HCT116 (cell line): ENCODE results near the gene CDC14A.
"Not testable (repeated sequence)": the region's sequence is repeated elsewhere in the genome, so short reads cannot be mapped to it uniquely, and the experiment has no call there.

ENCODE experiments used
- ELF1 ChIP-seq: IDR thresholded peaks from 2 replicates; pipeline ENCODE4 v1.6.1; 2012; ENCODE audit warnings: low read depth, borderline replicate concordance
- EZH2 ChIP-seq: fragments of 200-600 bp; sonication (generic); IDR thresholded peaks from 2 replicates; pipeline ENCODE4 v1.6.1; 2017; ENCODE audit warnings: antibody characterized with exemption, mixed run types
- EZH2phosphoT487 ChIP-seq: fragments of 200-600 bp; IDR thresholded peaks from 2 replicates; pipeline ENCODE4 v1.6.1; 2018; ENCODE audit warnings: antibody characterized with exemption, borderline replicate concordance
- FOSL1 ChIP-seq: IDR thresholded peaks from 2 replicates; pipeline ENCODE4 v1.6.1; 2012; ENCODE audit warnings: low read depth
- POLR2A ChIP-seq: IDR thresholded peaks from 2 replicates; pipeline ENCODE4 v1.7.0; 2011; ENCODE audit warnings: borderline replicate concordance; ENCODE audit not compliant: insufficient read depth, insufficient read length; ENCODE audit errors: extremely low read depth
- POLR2AphosphoS5 ChIP-seq: IDR thresholded peaks from 2 replicates; pipeline ENCODE4 v1.6.1; 2011; ENCODE audit warnings: mild to moderate bottlenecking, low read depth, low read length, moderate library complexity
- RAD21 ChIP-seq: IDR thresholded peaks from 2 replicates; pipeline ENCODE4 v1.6.1; 2012; ENCODE audit warnings: low read depth, mild to moderate bottlenecking
- SRF ChIP-seq: IDR thresholded peaks from 2 replicates; pipeline ENCODE4 v1.6.1; 2012; ENCODE audit warnings: low read depth
- ZBTB33 ChIP-seq: IDR thresholded peaks from 2 replicates; pipeline ENCODE4 v1.6.1; 2011; ENCODE audit warnings: mild to moderate bottlenecking, low read length, moderate library complexity; ENCODE audit not compliant: insufficient replicate concordance; ENCODE audit errors: extremely low read depth
- ZFX ChIP-seq: fragments of 450-650 bp; IDR thresholded peaks from 2 replicates; pipeline ENCODE4 v1.6.1; 2017
- ZNF274 ChIP-seq: fragments of 200-500 bp; sonication (Bioruptor generic); IDR thresholded peaks from 2 replicates; pipeline ENCODE4 v1.6.1; 2014; ENCODE audit warnings: mild to moderate bottlenecking, low read depth, low read length, inconsistent platforms
- TF ChIP-seq, protein P1 (sequence below), 3 experiments: fragments of 200-600 bp in 1 of 3; sonication (generic) in 1 of 3; IDR thresholded peaks in 2 of 3; conservative IDR thresholded peaks in 1 of 3; 2 replicates each; pipeline ENCODE4 v1.5.1; 2012 to 2017; ENCODE audit warnings: low read depth in 2 of 3, low read length in 2 of 3, antibody characterized with exemption in 1 of 3, borderline replicate concordance in 1 of 3, control low read depth in 1 of 3, mild to moderate bottlenecking in 1 of 3, mixed read lengths in 1 of 3, mixed run types in 1 of 3, moderate library complexity in 1 of 3; ENCODE audit not compliant: insufficient read depth in 1 of 3
- TF ChIP-seq, protein P2 (sequence below): IDR thresholded peaks from 2 replicates; pipeline ENCODE4 v1.6.1; 2012; ENCODE audit warnings: low read depth
- TF ChIP-seq, protein P3 (sequence below): IDR thresholded peaks from 2 replicates; pipeline ENCODE4 v1.6.1; 2012

DNA sequence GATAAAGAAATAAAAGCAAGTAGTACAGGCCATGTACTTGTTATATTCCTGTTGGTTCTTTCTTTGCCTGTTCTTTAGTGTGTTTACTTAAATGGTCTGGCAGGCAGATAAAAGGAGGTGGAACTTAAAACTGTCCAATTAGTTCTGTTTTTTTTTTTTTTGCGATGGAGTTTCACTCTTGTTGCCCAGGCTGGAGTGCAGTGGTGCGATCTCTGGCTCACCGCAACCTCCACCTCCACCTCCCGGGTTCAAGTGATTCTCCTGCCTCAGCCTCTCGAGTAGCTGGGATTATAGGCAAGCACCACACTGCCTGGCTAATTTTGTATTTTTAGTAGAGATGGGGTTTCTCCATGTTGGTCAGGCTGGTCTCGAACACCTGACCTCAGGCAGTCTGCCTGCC, 24.6 kb downstream of the CDC14A start:
- TF ChIP-seq POLR2AphosphoS5, EZH2, FOSL1, ZFX, RAD21, ZNF274, SRF, POLR2A, EZH2phosphoT487, ZBTB33, ELF1: not testable (repeated sequence)
- TF ChIP-seq, protein P1, sequence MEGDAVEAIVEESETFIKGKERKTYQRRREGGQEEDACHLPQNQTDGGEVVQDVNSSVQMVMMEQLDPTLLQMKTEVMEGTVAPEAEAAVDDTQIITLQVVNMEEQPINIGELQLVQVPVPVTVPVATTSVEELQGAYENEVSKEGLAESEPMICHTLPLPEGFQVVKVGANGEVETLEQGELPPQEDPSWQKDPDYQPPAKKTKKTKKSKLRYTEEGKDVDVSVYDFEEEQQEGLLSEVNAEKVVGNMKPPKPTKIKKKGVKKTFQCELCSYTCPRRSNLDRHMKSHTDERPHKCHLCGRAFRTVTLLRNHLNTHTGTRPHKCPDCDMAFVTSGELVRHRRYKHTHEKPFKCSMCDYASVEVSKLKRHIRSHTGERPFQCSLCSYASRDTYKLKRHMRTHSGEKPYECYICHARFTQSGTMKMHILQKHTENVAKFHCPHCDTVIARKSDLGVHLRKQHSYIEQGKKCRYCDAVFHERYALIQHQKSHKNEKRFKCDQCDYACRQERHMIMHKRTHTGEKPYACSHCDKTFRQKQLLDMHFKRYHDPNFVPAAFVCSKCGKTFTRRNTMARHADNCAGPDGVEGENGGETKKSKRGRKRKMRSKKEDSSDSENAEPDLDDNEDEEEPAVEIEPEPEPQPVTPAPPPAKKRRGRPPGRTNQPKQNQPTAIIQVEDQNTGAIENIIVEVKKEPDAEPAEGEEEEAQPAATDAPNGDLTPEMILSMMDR (IDR thresholded peaks at IDR 0.05 in 2 of 3, conservative IDR thresholded peaks at IDR 0.05 in 1 of 3; ENCODE audit: borderline replicate concordance in 1 of 3, insufficient read depth in 1 of 3, low read depth in 2 of 3, low read length in 2 of 3): not testable (repeated sequence)
- TF ChIP-seq, protein P2, sequence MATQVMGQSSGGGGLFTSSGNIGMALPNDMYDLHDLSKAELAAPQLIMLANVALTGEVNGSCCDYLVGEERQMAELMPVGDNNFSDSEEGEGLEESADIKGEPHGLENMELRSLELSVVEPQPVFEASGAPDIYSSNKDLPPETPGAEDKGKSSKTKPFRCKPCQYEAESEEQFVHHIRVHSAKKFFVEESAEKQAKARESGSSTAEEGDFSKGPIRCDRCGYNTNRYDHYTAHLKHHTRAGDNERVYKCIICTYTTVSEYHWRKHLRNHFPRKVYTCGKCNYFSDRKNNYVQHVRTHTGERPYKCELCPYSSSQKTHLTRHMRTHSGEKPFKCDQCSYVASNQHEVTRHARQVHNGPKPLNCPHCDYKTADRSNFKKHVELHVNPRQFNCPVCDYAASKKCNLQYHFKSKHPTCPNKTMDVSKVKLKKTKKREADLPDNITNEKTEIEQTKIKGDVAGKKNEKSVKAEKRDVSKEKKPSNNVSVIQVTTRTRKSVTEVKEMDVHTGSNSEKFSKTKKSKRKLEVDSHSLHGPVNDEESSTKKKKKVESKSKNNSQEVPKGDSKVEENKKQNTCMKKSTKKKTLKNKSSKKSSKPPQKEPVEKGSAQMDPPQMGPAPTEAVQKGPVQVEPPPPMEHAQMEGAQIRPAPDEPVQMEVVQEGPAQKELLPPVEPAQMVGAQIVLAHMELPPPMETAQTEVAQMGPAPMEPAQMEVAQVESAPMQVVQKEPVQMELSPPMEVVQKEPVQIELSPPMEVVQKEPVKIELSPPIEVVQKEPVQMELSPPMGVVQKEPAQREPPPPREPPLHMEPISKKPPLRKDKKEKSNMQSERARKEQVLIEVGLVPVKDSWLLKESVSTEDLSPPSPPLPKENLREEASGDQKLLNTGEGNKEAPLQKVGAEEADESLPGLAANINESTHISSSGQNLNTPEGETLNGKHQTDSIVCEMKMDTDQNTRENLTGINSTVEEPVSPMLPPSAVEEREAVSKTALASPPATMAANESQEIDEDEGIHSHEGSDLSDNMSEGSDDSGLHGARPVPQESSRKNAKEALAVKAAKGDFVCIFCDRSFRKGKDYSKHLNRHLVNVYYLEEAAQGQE: not testable (repeated sequence)
- TF ChIP-seq, protein P3, sequence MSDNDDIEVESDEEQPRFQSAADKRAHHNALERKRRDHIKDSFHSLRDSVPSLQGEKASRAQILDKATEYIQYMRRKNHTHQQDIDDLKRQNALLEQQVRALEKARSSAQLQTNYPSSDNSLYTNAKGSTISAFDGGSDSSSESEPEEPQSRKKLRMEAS: not testable (repeated sequence)
